ENCODE measurements around the gene PTPRN2.
"Not testable (repeated sequence)": the region's sequence is repeated elsewhere in the genome, so short reads cannot be mapped to it uniquely, and the experiment has no call there.

PTPRN2 gene

DNA sequence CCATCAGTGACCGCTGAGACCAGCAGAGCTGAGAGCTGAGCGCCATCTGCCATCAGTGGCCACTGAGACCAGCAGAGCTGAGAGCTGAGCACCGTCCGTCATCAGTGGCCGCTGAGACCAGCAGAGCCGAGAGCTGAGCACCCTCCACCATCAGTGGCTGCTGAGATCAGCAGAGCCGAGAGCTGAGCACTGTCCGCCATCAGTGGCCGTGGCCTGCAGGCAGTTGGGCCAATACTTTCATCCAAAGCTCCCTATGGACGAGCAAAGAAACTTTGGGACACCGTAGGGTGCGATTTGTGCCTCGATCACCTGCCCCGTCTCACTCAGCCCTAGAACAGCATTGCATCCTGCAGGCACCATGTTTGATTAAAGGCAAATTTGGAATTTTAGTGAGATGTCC, 985.0 kb downstream of the PTPRN2 start:
- no peak for DNase-seq (ENCODE audit: low spot score)

DNA sequence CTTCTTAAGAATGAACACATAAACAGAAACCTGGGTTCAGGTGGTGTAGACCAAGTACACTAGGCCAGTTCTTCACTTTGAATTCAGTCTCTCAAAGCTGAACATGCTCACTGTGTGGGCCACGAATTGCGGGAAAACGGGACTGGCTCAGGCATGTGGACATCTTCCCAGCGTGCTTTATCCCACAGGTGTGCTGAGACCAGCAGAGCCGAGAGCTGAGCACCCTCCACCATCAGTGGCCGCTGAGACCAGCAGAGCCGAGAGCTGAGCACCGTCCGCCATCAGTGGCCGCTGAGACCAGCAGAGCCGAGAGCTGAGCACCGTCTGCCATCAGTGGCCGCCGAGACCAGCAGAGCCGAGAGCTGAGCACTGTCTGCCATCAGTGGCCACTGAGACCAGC, 985.5 kb downstream of the PTPRN2 start:
- no peak for DNase-seq (ENCODE audit: low spot score)

- no peak for DNase-seq (ENCODE audit: low spot score)
Measured at GRCh38 chr7:157601530-157601929, 986.1 kb downstream of the PTPRN2 start.

DNA sequence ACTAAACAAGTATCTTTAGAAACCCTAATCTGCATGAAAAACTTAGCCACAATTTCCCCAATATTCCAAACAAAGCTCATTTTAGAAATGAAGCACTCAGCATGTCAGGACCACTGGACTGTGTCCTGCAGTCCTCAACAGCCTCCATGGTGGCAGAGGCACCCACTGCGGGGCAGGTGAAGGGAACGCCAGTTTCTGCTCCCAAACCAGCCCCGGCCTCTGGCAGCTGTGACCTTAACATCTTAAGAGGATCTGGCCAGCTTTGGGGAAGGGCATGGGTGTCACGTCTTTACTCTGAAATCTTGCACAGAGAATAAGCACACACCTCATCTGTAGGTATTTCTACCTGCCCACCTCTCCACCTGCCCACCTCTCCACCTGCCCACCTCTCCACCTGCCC, 988.1 kb downstream of the PTPRN2 start:
- no peak for DNase-seq (ENCODE audit: low spot score)

GRCh38 chr7:157597562-157597961, 990.1 kb downstream of the PTPRN2 start:
- no peak for DNase-seq (ENCODE audit: low spot score)

DNA sequence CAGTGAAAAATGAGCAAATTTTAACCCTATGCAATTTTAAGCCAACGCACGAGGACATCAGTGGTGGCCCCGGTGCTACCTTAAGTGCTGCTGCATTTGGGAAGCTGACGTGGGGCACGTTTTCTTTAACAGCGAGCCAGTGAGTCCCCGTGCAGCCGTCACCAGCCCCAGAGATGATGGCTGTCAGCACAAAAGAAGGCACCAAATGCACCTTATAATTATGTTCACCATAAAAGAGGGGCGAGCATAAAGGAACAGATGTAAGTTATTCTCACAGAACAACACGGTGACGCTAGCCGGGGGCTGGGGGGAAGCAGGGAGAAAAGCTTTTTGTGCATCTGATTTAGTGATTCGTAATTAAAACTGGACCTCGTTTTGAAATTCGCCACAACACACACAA, 990.7 kb downstream of the PTPRN2 start:
- no peak for DNase-seq (ENCODE audit: low spot score)

GRCh38 chr7:157596471-157596870, 991.2 kb downstream of the PTPRN2 start:
- no peak for DNase-seq (ENCODE audit: low spot score)

GRCh38 chr7:157596026-157596425, 991.6 kb downstream of the PTPRN2 start:
- no peak for DNase-seq (ENCODE audit: low spot score)

- DNase-seq (ENCODE audit: low spot score): no peak
Measured at GRCh38 chr7:157595086-157595855, 992.4 kb downstream of the PTPRN2 start.

DNA sequence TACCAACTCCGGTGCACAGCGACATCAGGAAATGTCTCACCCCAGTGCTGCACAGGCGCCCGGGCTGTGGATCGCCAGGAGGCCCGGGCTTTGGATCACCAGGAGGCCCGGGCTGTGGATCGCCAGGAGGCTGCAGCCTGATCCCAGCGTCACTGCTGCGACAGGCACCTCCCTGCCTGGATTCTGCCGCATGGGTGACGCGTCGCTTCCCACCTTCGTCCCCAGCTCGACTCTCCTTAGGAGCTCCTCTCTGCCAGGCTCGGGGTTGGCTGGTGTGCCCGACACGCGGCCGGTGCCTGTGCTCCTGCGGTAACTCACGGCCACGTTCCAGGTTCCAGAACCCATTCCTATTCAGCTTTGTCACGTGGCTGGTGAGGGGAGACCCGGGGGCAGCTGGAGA, 993.3 kb downstream of the PTPRN2 start:
- no peak for DNase-seq (ENCODE audit: low spot score)

DNA sequence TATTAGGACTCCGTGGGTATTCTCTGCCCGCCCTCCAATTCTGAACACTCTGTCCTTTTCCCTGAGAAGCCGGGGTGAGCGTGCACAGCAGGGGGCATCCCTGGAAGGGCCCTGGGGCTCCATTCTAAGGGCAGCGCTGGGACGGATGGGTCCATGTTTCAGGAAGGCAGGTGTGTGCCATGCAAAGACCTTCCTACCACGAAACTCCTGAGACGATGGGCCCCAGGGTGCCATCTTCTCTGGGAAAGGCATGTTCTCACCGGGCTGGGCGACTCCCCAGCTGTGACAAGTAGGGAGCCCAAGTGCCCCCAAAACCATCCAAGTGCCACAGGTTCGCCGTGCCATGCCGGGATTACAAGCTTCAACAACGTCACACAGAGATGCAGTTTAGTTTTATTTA, 994.1 kb downstream of the PTPRN2 start:
- DNase-seq (ENCODE audit: low spot score): no peak

DNA sequence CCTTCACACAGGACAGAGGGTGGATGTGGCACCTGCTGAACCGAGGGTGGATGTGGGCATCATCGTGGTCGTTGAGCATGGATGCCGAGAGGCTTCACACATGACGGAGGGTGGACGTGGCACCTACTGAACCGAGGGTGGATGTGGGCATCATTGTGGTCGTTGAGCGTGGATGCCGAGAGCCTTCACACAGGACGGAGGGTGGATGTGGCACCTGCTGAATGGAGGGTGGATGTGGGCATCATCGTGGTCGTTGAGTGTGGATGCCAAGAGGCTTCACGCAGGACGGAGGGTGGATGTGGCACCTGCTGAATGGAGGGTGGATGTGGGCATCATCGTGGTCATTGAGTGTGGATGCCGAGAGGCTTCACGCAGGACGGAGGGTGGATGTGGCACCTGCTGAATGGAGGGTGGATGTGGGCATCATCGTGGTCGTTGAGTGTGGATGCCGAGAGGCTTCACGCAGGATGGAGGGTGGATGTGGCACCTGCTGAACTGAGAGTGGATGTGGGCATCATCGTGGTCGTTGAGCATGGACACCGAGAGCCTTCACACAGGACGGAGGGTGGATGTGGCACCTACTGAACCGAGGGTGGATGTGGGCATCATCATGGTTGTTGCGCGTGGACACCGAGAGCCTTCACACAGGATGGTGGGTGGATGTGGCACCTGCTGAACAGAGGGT, 994.8 kb downstream of the PTPRN2 start:
- not testable (repeated sequence) for DNase-seq (ENCODE audit: low spot score)

DNA sequence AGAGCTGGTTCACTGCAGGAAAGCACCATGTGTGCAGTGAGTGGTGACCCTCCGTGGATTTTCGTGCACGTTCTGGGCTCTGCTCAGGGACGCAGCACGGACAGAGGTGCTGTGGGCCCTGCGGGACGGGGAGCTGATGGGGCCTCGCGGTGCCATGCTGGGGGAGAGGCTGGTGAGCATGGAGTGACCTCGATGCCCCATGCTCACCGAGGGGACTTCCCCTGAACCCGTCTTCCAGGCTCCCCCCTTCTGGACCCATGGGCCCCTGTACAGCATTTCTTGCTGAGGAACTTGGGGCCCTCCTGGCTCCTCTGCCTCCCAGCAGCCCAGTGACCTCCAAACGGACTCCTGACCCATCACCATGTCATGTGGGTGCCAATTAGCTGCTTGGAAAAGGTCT, 997.1 kb downstream of the PTPRN2 start:
- DNase-seq (ENCODE audit: low spot score): no peak

DNA sequence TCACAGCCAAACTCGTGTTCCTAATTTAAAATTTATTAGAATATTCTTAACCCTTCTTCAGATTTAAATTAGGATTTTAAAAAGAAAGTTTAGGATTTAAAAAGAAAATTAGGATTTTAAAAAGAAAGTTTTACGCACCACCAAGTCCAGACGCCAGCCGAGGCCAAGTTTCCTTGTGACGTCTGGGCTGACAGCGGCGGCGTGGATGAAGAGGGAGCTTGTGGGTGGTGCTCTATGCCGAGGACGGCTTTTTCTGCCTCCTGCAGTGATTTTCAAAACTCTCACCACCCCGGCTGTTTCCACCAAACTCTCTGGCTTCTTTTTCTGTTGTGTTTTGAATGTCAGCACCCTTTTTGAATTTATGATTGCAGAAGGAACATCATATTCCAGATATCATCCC, 997.9 kb downstream of the PTPRN2 start:
- no peak for DNase-seq (ENCODE audit: low spot score)

GRCh38 chr7:157587805-157588560, 999.6 kb downstream of the PTPRN2 start:
- DNase-seq (ENCODE audit: low spot score): no peak

DNA sequence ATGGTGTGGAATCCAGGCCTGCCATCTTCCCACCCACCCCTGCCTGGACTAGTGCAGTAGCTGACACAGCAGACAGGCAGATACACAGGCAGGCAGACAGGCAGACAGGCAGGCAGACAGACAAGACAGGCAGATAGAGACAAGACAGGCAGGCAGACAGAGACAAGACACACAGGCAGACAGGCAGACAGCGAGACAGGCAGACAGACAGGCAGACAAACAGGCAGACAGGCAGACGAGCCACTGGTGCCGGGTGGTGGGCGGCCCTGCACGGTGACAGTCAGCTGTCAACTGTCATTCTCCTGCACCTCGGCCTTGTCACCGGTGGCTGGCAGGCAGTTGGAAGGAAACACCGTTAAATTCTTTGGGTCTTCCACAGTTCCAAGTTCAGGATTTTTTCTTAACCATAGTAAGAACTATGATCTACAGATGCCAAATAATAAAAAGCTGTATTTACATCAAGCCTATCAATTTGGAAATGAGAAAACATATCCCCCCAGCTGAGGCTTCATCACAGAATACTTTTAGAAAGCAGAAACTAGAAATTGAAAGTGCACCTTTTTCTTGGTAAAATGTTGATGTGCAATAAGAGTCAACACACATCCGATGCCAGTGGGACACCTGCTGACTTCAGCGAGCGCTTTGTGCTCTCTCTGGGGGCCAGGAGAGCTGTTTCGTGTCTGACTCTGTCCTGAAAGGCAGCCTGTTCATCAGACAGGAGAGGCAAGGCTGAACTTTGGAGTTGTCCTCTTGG, 1000.4 kb downstream of the PTPRN2 start:
- DNase-seq (ENCODE audit: low spot score): no peak

GRCh38 chr7:157586426-157586955, 1001.1 kb downstream of the PTPRN2 start:
- no peak for DNase-seq (ENCODE audit: low spot score)

DNA sequence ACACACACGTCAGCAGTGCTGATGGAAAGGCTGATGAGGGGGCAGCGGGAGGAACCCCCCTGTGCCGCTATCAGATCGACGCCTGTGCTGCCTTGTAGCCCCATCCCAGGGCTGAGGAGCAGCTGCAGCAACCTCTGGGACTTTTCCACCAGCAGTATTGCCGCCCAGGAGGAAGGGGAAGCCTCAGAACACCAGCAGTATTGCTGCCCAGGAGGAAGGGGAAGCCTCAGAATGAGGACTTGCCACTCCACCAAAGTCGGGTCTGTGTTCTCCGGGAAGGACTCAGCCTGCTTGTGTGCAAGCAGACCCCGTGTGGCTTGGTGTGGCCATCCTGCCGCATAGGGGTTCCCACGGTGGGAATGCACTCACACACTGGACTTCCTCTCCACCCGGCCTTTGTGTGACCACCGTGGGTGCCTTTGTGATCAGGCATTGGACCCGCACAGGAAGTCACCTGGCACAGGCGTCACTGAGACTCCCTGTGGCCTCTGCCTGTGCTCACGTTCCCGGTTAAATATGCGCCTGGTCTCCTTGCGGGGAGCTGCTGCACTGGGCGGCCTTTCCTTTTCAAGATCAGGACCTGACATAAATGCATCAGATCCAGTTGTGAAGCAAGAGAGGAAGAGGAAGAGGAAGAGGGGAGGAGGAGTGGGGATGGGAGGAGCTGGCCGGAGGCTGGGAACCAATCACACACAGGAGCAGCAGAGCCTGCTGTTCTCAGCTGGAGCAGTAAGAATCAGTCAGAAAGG, 1002.3 kb downstream of the PTPRN2 start:
- DNase-seq (ENCODE audit: low spot score): no peak

DNA sequence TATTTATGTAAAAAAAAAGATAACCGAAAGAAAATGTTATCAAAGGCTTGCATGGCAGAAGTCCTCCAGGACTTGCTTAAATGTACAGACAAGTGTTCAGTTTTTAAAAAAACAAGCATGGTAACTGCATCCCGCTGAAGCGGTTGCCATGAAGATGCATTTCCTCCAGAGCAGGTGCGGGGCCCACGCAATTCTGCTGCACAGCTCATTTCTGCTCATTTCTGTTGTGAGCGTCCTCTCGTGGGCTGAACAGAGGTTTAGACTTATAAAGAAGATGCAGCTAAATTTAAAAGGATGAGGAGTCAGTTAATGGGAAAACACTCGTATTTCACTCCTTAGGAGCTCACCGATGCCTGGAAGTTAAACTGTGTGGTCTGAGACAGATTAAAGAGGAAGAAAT, 1003.2 kb downstream of the PTPRN2 start:
- DNase-seq (ENCODE audit: low spot score): no peak

DNA sequence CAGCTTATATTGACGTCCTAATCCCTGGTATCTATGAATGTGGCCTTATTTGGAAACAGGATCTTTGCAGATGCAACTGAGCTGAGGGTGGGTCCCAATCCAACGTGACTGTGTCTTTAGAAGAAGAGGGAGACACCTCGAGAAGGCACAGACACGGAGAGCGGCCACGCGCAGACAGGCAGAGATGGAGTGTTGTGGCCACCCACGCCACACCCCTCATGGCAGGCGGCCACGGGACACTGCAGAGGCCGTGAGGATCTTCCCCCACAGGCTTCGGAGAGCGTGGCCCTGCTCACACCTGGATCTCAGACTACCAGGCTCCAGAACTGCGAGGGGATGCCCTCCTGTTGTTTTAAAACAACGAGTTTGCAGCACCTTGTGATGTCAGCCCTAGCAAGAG, 1005.9 kb downstream of the PTPRN2 start:
- no peak for DNase-seq (ENCODE audit: low spot score)

GRCh38 chr7:157580324-157580723, 1007.3 kb downstream of the PTPRN2 start:
- DNase-seq (ENCODE audit: low spot score): no peak
